ENCODE measurements around the gene SH3PXD2B. TPM values are rescaled to one million over a fixed set of nuclear protein-coding genes. Genes with fewer than 3 reads are reported as not detected.

The SH3PXD2B gene
- total RNA-seq, 1 experiment from 2014 or later, result 27.5 TPM

- Histone ChIP-seq H3K27ac (ENCODE audit: low read depth, low read length) (no peak overlapping the region), H3K9me2 (ENCODE audit: insufficient read depth) (no peaks in the 10 kb centered on the region), H3K4me2 (ENCODE audit: low read length) (no peak overlapping the region), H3K4me3 (replicated peaks in 1 of 2; ENCODE audit: low read depth in 1 of 2, low read length in 2 of 2) (no peak overlapping the region), H3K9ac (ENCODE audit: low read length) (no peak overlapping the region), H3K9me3 (ENCODE audit: control insufficient read depth in 1 of 2, insufficient read depth in 1 of 2, low read depth in 1 of 2, low read length in 2 of 2) (no peaks in the 10 kb centered on the region), H3K27me3 (ENCODE audit: insufficient read depth, low read length) (no peaks in the 10 kb centered on the region), H3K36me3 (ENCODE audit: control insufficient read depth in 1 of 2, insufficient read depth in 2 of 2, low read length in 2 of 2) (peaks cover 0 to 3% of the 10 kb centered on the region in 2 experiments; a peak in 1 of 4 replicates), H4K20me1 (ENCODE audit: insufficient read depth) (no peaks in the 10 kb centered on the region), H3K4me1 (ENCODE audit: control insufficient read depth in 1 of 2, insufficient read depth in 2 of 2, low read length in 2 of 2) (no peaks in the 10 kb centered on the region), H3K79me2 (ENCODE audit: insufficient read depth, low read length) (no peaks in the 10 kb centered on the region), H2AFZ (ENCODE audit: low read depth, low read length, poor library complexity, severe bottlenecking) (no peak overlapping the region)
- POLR2A ChIA-PET, result no interaction called here
- RAD21 ChIA-PET (ENCODE audit: low non-redundant PET in 1 of 2, low total read pairs in 2 of 2, uncharacterized antibody in 2 of 2, unreplicated experiment in 2 of 2), result no interaction called here
- intact Hi-C loops (cut with micrococcal nuclease), result no loop called here
- TF ChIP-seq YY1 (IDR thresholded peaks at IDR 0.05; ENCODE audit: extremely low read depth, insufficient replicate concordance, low read depth, low read length) (no peak), MAX (IDR thresholded peaks at IDR 0.05) (no peak)
- BruUV-seq (replicated peaks), result no TSS peak
- DNase-seq (ENCODE audit: low read depth, low spot score), result no peak
- CTCF ChIA-PET, result no interaction called here
- ATAC-seq, result no peak
Measured at GRCh38 chr5:172396220-172396619, 58.1 kb downstream of the SH3PXD2B start.

- Histone ChIP-seq H3K4me3 (replicated peaks in 1 of 2; ENCODE audit: low read depth in 1 of 2, low read length in 2 of 2) (no peak overlapping the region), H4K20me1 (ENCODE audit: insufficient read depth) (no peaks in the 10 kb centered on the region), H3K27me3 (ENCODE audit: insufficient read depth, low read length) (no peaks in the 10 kb centered on the region), H2AFZ (ENCODE audit: low read depth, low read length, poor library complexity, severe bottlenecking) (no peak overlapping the region), H3K4me1 (ENCODE audit: control insufficient read depth in 1 of 2, insufficient read depth in 2 of 2, low read length in 2 of 2) (no peaks in the 10 kb centered on the region), H3K79me2 (ENCODE audit: insufficient read depth, low read length) (no peaks in the 10 kb centered on the region), H3K27ac (ENCODE audit: low read depth, low read length) (no peak overlapping the region), H3K36me3 (ENCODE audit: control insufficient read depth in 1 of 2, insufficient read depth in 2 of 2, low read length in 2 of 2) (peaks cover 0 to 3% of the 10 kb centered on the region in 2 experiments; a peak in 1 of 4 replicates), H3K9me2 (ENCODE audit: insufficient read depth) (no peaks in the 10 kb centered on the region), H3K4me2 (ENCODE audit: low read length) (no peak overlapping the region), H3K9me3 (ENCODE audit: control insufficient read depth in 1 of 2, insufficient read depth in 1 of 2, low read depth in 1 of 2, low read length in 2 of 2) (no peaks in the 10 kb centered on the region), H3K9ac (ENCODE audit: low read length) (no peak overlapping the region)
- TF ChIP-seq CBX3 (IDR thresholded peaks at IDR 0.05; ENCODE audit: low read depth) (no peak), ZBTB33 (IDR thresholded peaks at IDR 0.05; ENCODE audit: extremely low read depth, insufficient replicate concordance, low read length) (no peak), JUND (IDR thresholded peaks at IDR 0.05) (no peak), POLR2AphosphoS5 (IDR thresholded peaks at IDR 0.05; ENCODE audit: low read depth, low read length) (no peak), ZFX (IDR thresholded peaks at IDR 0.05) (no peak), TCF7L2 (IDR thresholded peaks at IDR 0.05; ENCODE audit: borderline replicate concordance, extremely low read depth, insufficient read depth, insufficient read length) (no peak), EZH2phosphoT487 (IDR thresholded peaks at IDR 0.05; ENCODE audit: borderline replicate concordance) (no peak), POLR2A (IDR thresholded peaks at IDR 0.05; ENCODE audit: borderline replicate concordance, extremely low read depth, insufficient read depth, insufficient read length) (no peak), FOSL1 (IDR thresholded peaks at IDR 0.05; ENCODE audit: low read depth) (no peak), ATF3 (IDR thresholded peaks at IDR 0.05) (no peak), EZH2 (IDR thresholded peaks at IDR 0.05) (no peak), CEBPB (IDR thresholded peaks at IDR 0.05; ENCODE audit: low read depth) (no peak), YY1 (IDR thresholded peaks at IDR 0.05; ENCODE audit: extremely low read depth, insufficient replicate concordance, low read depth, low read length) (no peak), MAX (IDR thresholded peaks at IDR 0.05) (no peak), ZNF274 (IDR thresholded peaks at IDR 0.05; ENCODE audit: low read depth, low read length) (no peak), ELF1 (IDR thresholded peaks at IDR 0.05; ENCODE audit: borderline replicate concordance, low read depth) (no peak)
- BruUV-seq (replicated peaks), result no TSS peak
- ChIA-PET RAD21 (ENCODE audit: low non-redundant PET in 1 of 2, low total read pairs in 2 of 2, uncharacterized antibody in 2 of 2, unreplicated experiment in 2 of 2) (no interaction called here), POLR2A (no interaction called here), CTCF (no interaction called here)
- intact Hi-C loops (cut with micrococcal nuclease), result no loop called here
- DNase-seq (ENCODE audit: low read depth, low spot score), result no peak
- no peak for ATAC-seq
Measured at GRCh38 chr5:172395483-172395882, 58.8 kb downstream of the SH3PXD2B start.

Data from HCT116 (cell line).